IMR-90 (cell line): ENCODE results near the gene KLHL6. TPM values are rescaled to one million over a fixed set of nuclear protein-coding genes. Genes with fewer than 3 reads are reported as not detected.

Experiments used
- ATAC-seq: fragments of 200-7000 bp; cut with Tn5 transposase; 2 replicates; pipeline ENCODE4 v1.9.1; 2020; ENCODE audit warnings: low read depth, mild to moderate bottlenecking, moderate library complexity
- BruUV-seq: library from RNA; stranded (reverse); fragments of 400-500 nt; replicated peaks from 2 replicates; lab custom pipeline; 2021; lab: Mats Ljungman, UMichigan
- CTCF ChIA-PET: fragments of 300-600 bp; formaldehyde crosslinking; extraction: SDS; loops from one replicate; lab custom pipeline; 2021; ENCODE audit warnings: antibody characterized with exemption; lab: Yijun Ruan, JAX
- POLR2A ChIA-PET: fragments of 300-600 bp; sonication (Branson Sonifier 250); formaldehyde crosslinking; loops from one replicate; lab custom pipeline; 2022; ENCODE audit warnings: antibody characterized with exemption; ENCODE audit not compliant: unreplicated experiment; lab: Charles Lee
- DNase-seq: peaks from one replicate; pipeline ENCODE4 v3.0.0; 2013
- H2AFZ ChIP-seq: replicated peaks from 2 replicates; pipeline ENCODE3; 2013; ENCODE audit warnings: low read length, mild to moderate bottlenecking; ENCODE audit not compliant: poor library complexity
- H2AK5ac ChIP-seq: 2 replicates; pipeline ENCODE4 v1.6.1; 2013; ENCODE audit warnings: low read depth, low read length, inconsistent platforms
- H2AK9ac ChIP-seq: replicated peaks from 2 replicates; pipeline ENCODE3; 2013; ENCODE audit warnings: mild to moderate bottlenecking, low read depth, low read length, moderate library complexity; ENCODE audit not compliant: poor library complexity
- H2BK120ac ChIP-seq: 2 replicates; pipeline ENCODE4 v1.6.1; 2013; ENCODE audit warnings: low read depth, low read length, inconsistent platforms
- H2BK15ac ChIP-seq: 3 replicates; pipeline ENCODE4 v1.6.1; 2013; ENCODE audit warnings: low read depth, low read length, inconsistent platforms
- H2BK20ac ChIP-seq: 2 replicates; pipeline ENCODE4 v1.6.1; 2013; ENCODE audit warnings: low read depth, mild to moderate bottlenecking, inconsistent platforms, low read length, moderate library complexity
- H2BK5ac ChIP-seq: 2 replicates; pipeline ENCODE4 v1.6.1; 2013; ENCODE audit warnings: mild to moderate bottlenecking, low read depth, low read length, inconsistent platforms; ENCODE audit not compliant: poor library complexity, severe bottlenecking
- H3K14ac ChIP-seq: replicated peaks from 2 replicates; pipeline ENCODE4 v1.6.1; 2013; ENCODE audit warnings: low read depth, low read length, inconsistent platforms
- H3K18ac ChIP-seq: 2 replicates; pipeline ENCODE4 v1.6.1; 2013; ENCODE audit warnings: low read depth, low read length, control low read depth
- H3K23ac ChIP-seq: 2 replicates; pipeline ENCODE4 v1.6.1; 2013; ENCODE audit warnings: low read depth, low read length, inconsistent platforms
- H3K27ac ChIP-seq: 2 replicates; pipeline ENCODE4 v1.5.1; 2013; ENCODE audit warnings: mild to moderate bottlenecking, control low read depth, low read length; ENCODE audit not compliant: insufficient read depth
- H3K27me3 ChIP-seq: 2 replicates; pipeline ENCODE4 v1.6.1; 2013; ENCODE audit warnings: low read length; ENCODE audit not compliant: control insufficient read depth, insufficient read depth
- H3K36me3 ChIP-seq: 2 replicates; pipeline ENCODE4 v1.6.1; 2013; ENCODE audit warnings: low read length, mixed read lengths; ENCODE audit not compliant: control insufficient read depth, insufficient read depth
- H3K4ac ChIP-seq: 2 replicates; pipeline ENCODE4 v1.6.1; 2013; ENCODE audit warnings: low read depth, low read length, inconsistent platforms
- H3K4me1 ChIP-seq: 2 replicates; pipeline ENCODE4 v1.6.1; 2013; ENCODE audit warnings: low read length, mixed read lengths; ENCODE audit not compliant: control insufficient read depth, insufficient read depth
- H3K4me2 ChIP-seq: 2 replicates; pipeline ENCODE4 v1.6.1; 2013; ENCODE audit warnings: low read depth, mild to moderate bottlenecking, control low read depth, low read length, moderate library complexity
- H3K4me3 ChIP-seq: 2 replicates; pipeline ENCODE4 v1.5.1; 2013; ENCODE audit warnings: low read depth, mild to moderate bottlenecking, control low read depth, low read length, moderate library complexity; ENCODE audit not compliant: insufficient read depth
- H3K56ac ChIP-seq: 2 replicates; pipeline ENCODE4 v1.6.1; 2013; ENCODE audit warnings: low read length, inconsistent platforms; ENCODE audit not compliant: insufficient read depth; ENCODE audit errors: extremely low read depth
- H3K79me1 ChIP-seq, 2 experiments: 2 replicates each; pipeline ENCODE4 v1.6.1; 2013; ENCODE audit warnings: low read length in 2 of 2, inconsistent platforms in 1 of 2, low read depth in 1 of 2
- H3K9ac ChIP-seq: 2 replicates; pipeline ENCODE4 v1.6.1; 2013; ENCODE audit warnings: low read depth, low read length, control low read depth
- H3K9me1 ChIP-seq: 2 replicates; pipeline ENCODE4 v1.6.1; 2013; ENCODE audit warnings: low read length, inconsistent platforms; ENCODE audit not compliant: insufficient read depth
- H3K9me3 ChIP-seq: 2 replicates; pipeline ENCODE4 v1.6.1; 2013; ENCODE audit warnings: low read length; ENCODE audit not compliant: control insufficient read depth, insufficient read depth
- H4K20me1 ChIP-seq: 2 replicates; pipeline ENCODE4 v1.6.1; 2013; ENCODE audit warnings: low read length, inconsistent platforms; ENCODE audit not compliant: insufficient read depth
- H4K5ac ChIP-seq: 2 replicates; pipeline ENCODE4 v1.6.1; 2013; ENCODE audit warnings: mild to moderate bottlenecking, low read depth, low read length, control low read depth
- H4K8ac ChIP-seq, 2 experiments: 2 replicates each; pipeline ENCODE4 v1.6.1; 2013; ENCODE audit warnings: low read depth in 2 of 2, low read length in 2 of 2, control low read depth in 1 of 2, inconsistent platforms in 1 of 2
- H4K91ac ChIP-seq: 2 replicates; pipeline ENCODE4 v1.6.1; 2013; ENCODE audit warnings: low read depth, low read length, inconsistent platforms; ENCODE audit not compliant: insufficient read depth
- CTCF ChIP-seq: conservative IDR thresholded peaks from 2 replicates; pipeline ENCODE4 v1.5.1; 2012; ENCODE audit warnings: mild to moderate bottlenecking, low read depth, low read length, improper control_type of control experiment
- MXI1 ChIP-seq: IDR thresholded peaks from 2 replicates; pipeline ENCODE4 v1.6.1; 2012; ENCODE audit warnings: low read depth, mild to moderate bottlenecking, low read length, moderate library complexity, borderline replicate concordance
- NFE2L2 ChIP-seq: fragments of 150-350 bp; IDR thresholded peaks from 2 replicates; pipeline ENCODE4 v1.6.1; 2016; ENCODE audit warnings: low read depth, mild to moderate bottlenecking, low read length
- WGBS, 2 experiments: methylation state at CpG; one replicate each; pipeline versions ENCODE4 v1.1.5 to v1.1.7; 2013; ENCODE audit warnings: missing lambda C conversion rate in 2 of 2; ENCODE audit not compliant: insufficient read length in 1 of 2; ENCODE audit errors: extremely low coverage in 2 of 2; 5-methylcytosine and 5-hydroxymethylcytosine counted together
- dilution Hi-C: fragments of 300-500 bp; cut with HindIII; formaldehyde crosslinking; loops from one replicate; pipeline ENCODE4 v1.14.3; 2018; ENCODE audit warnings: low sequenced_read_pairs; ENCODE audit not compliant: unreplicated experiment
- in situ Hi-C: fragments of 300-500 bp; cut with MboI; formaldehyde crosslinking; loops from 3 replicates; pipeline ENCODE4 v1.14.3; 2019; ENCODE audit warnings: low sequenced_read_pairs, inconsistent platforms, mixed read lengths
- intact Hi-C: fragments of 100-400 bp; cut with micrococcal nuclease; formaldehyde crosslinking; loops from 2 replicates; pipeline ENCODE4 v1.10.0; 2022
- polyA plus RNA-seq, 3 experiments: library from polyadenylated mRNA; depleted of rRNA; stranded (reverse); fragments of >200 nt; gene quantifications; 2 replicates each; pipeline ENCODE4 v1.2.3, GENCODE V29; 2012; ENCODE audit warnings: low replicate concordance in 1 of 3
- total RNA-seq: library from RNA; depleted of rRNA; stranded (reverse); fragments of >200 nt; gene quantifications from 2 replicates; pipeline ENCODE4 v1.2.3, GENCODE V29; 2012
- TF ChIP-seq, protein P1 (sequence below): fragments of 150-350 bp; IDR thresholded peaks from 2 replicates; pipeline ENCODE4 v1.6.1; 2017; ENCODE audit warnings: mild to moderate bottlenecking, antibody characterized with exemption, low read length, low read depth

Gene KLHL6
- total and polyA plus RNA-seq, 2 of the 4 experiments (the other 2 are of a cell fraction), result not detected

- TF ChIP-seq NFE2L2, result no peak
- TF ChIP-seq MXI1, result no peak
- TF ChIP-seq, protein P1, sequence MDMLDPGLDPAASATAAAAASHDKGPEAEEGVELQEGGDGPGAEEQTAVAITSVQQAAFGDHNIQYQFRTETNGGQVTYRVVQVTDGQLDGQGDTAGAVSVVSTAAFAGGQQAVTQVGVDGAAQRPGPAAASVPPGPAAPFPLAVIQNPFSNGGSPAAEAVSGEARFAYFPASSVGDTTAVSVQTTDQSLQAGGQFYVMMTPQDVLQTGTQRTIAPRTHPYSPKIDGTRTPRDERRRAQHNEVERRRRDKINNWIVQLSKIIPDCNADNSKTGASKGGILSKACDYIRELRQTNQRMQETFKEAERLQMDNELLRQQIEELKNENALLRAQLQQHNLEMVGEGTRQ, result no peak
- no peak for TF ChIP-seq CTCF
These were observed 42.3 kb downstream of the KLHL6 start for GRCh38 chr3:183513046-183513706.

More at GRCh38 chr3:183513046-183513706, 42.3 kb downstream of the KLHL6 start:
- H2AK5ac ChIP-seq, result no peak overlapping the region
- in situ Hi-C loops (no loop called here), intact Hi-C loops (no loop called here), dilution Hi-C loops (no loop called here)
- ATAC-seq, result no peak
- H3K4me3 ChIP-seq, result no peak overlapping the region
- H2BK20ac ChIP-seq, result no peak overlapping the region
- H3K4ac ChIP-seq, result no peak overlapping the region
- H2AFZ ChIP-seq, result no peak overlapping the region
- no peak overlapping the region for H2BK15ac ChIP-seq
- H3K9me3 ChIP-seq, result no peaks in the 10 kb centered on the region
- no peak for DNase-seq
- H3K56ac ChIP-seq, result no peak overlapping the region
- H2BK120ac ChIP-seq, result no peak overlapping the region
- no peaks in the 10 kb centered on the region for H3K79me1 ChIP-seq
- no peak overlapping the region for H3K4me2 ChIP-seq
- H4K20me1 ChIP-seq, result no peaks in the 10 kb centered on the region
- no peaks in the 10 kb centered on the region for H3K4me1 ChIP-seq
- no peak overlapping the region for H2AK9ac ChIP-seq
- H3K27me3 ChIP-seq, result peaks cover 23% of the 10 kb centered on the region
- H3K18ac ChIP-seq, result no peak overlapping the region
- H3K9ac ChIP-seq, result no peak overlapping the region
- H4K8ac ChIP-seq, result no peak overlapping the region
- no peak overlapping the region for H3K27ac ChIP-seq
- no peak overlapping the region for H3K14ac ChIP-seq
- H2BK5ac ChIP-seq, result no peak overlapping the region
- no peak overlapping the region for H3K23ac ChIP-seq
- POLR2A ChIA-PET, result no interaction called here
- H4K91ac ChIP-seq, result no peak overlapping the region
- BruUV-seq, result no TSS peak
- CTCF ChIA-PET, result no interaction called here
- H3K36me3 ChIP-seq, result no peaks in the 10 kb centered on the region
- no peak overlapping the region for H4K5ac ChIP-seq
- no CpG with 5 or more reads among the region's 6 CpGs for WGBS, 2 experiments
- H3K9me1 ChIP-seq, result no peaks in the 10 kb centered on the region
